HCT116 (cell line): ENCODE results near the gene PAXIP1. TPM values are rescaled to one million over a fixed set of nuclear protein-coding genes. Genes with fewer than 3 reads are reported as not detected.

Experiments
- ATAC-seq: fragments of 200-7000 bp; cut with Tn5 transposase; 2 replicates; pipeline ENCODE4 v1.9.1; 2020; ENCODE audit warnings: mild to moderate bottlenecking, moderate library complexity
- BruUV-seq: library from RNA; stranded (reverse); fragments of 400-500 nt; replicated peaks from 2 replicates; lab custom pipeline; 2021; lab: Mats Ljungman, UMichigan
- CTCF ChIA-PET: fragments of 300-600 bp; sonication (Branson Sonifier 250); formaldehyde crosslinking; loops from one replicate; lab custom pipeline; 2021; ENCODE audit warnings: antibody characterized with exemption; lab: Charles Lee
- POLR2A ChIA-PET: fragments of 300-600, 350-600 bp; sonication (Branson Sonifier 250); formaldehyde crosslinking; loops from one replicate; lab custom pipeline; 2021; ENCODE audit warnings: antibody characterized with exemption; lab: Charles Lee
- RAD21 ChIA-PET, 2 experiments: fragments of 300-600 bp; sonication (Branson Sonifier 250); formaldehyde crosslinking; loops; one replicate each; lab custom pipeline; 2023; ENCODE audit warnings: low total read pairs in 2 of 2; ENCODE audit not compliant: uncharacterized antibody in 2 of 2, unreplicated experiment in 2 of 2, low non-redundant PET in 1 of 2; lab: Charles Lee
- DNase-seq: peaks from one replicate; pipeline ENCODE4 v3.0.0-alpha.2; 2010; ENCODE audit warnings: low read depth, low spot score
- H2AFZ ChIP-seq: fragments of 200-600 bp; shearing (Covaris generic), sonication (generic); 2 replicates; pipeline ENCODE4 v1.6.1; 2017; ENCODE audit warnings: low read depth, mixed run types, mixed read lengths, antibody characterized with exemption, low read length; ENCODE audit not compliant: poor library complexity, severe bottlenecking
- H3K27ac ChIP-seq: 2 replicates; pipeline ENCODE4 v1.5.1; 2012; ENCODE audit warnings: low read depth, low read length
- H3K27me3 ChIP-seq: fragments of 200-600 bp; sonication (generic); 2 replicates; pipeline ENCODE4 v1.6.1; 2016; ENCODE audit warnings: mixed run types, low read length, mixed read lengths; ENCODE audit not compliant: insufficient read depth
- H3K36me3 ChIP-seq, 2 experiments: fragments of 200-500 bp in 1 of 2; fragments of 200-600 bp in 1 of 2; sonication (Bioruptor generic) in 1 of 2; sonication (generic) in 1 of 2; 2 replicates each; pipeline versions ENCODE4 v1.5.1 to v1.6.1; 2014 to 2016; ENCODE audit warnings: low read length in 2 of 2, inconsistent platforms in 1 of 2, mixed read lengths in 1 of 2, mixed run types in 1 of 2; ENCODE audit not compliant: insufficient read depth in 2 of 2, control insufficient read depth in 1 of 2
- H3K4me1 ChIP-seq, 2 experiments: fragments of 200-600 bp in 1 of 2; sonication (generic) in 1 of 2; 2 replicates each; pipeline versions ENCODE4 v1.5.1 to v1.6.1; 2012 to 2017; ENCODE audit warnings: low read length in 2 of 2, inconsistent platforms in 1 of 2, mild to moderate bottlenecking in 1 of 2, mixed read lengths in 1 of 2, mixed run types in 1 of 2, moderate library complexity in 1 of 2; ENCODE audit not compliant: insufficient read depth in 2 of 2, control insufficient read depth in 1 of 2
- H3K4me2 ChIP-seq: fragments of 200-600 bp; sonication (generic); 2 replicates; pipeline ENCODE4 v1.6.1; 2017; ENCODE audit warnings: mixed run types, low read length, mixed read lengths
- H3K4me3 ChIP-seq, 2 experiments: fragments of 200-600 bp in 1 of 2; sonication (generic) in 1 of 2; replicated peaks in 1 of 2; 2 replicates each; pipeline ENCODE4 v1.5.1; 2011 to 2016; ENCODE audit warnings: low read length in 2 of 2, control low read depth in 1 of 2, low read depth in 1 of 2, mild to moderate bottlenecking in 1 of 2, mixed read lengths in 1 of 2, mixed run types in 1 of 2
- H3K79me2 ChIP-seq: fragments of 200-600 bp; sonication (generic); 2 replicates; pipeline ENCODE4 v1.6.1; 2017; ENCODE audit warnings: mild to moderate bottlenecking, mixed run types, low read length, moderate library complexity, mixed read lengths; ENCODE audit not compliant: insufficient read depth
- H3K9ac ChIP-seq: fragments of 200-600 bp; sonication (generic); 2 replicates; pipeline ENCODE4 v1.6.1; 2016; ENCODE audit warnings: low read length, mixed read lengths
- H3K9me2 ChIP-seq: fragments of 200-600 bp; sonication (generic), shearing (Covaris generic); 2 replicates; pipeline ENCODE4 v1.6.1; 2017; ENCODE audit warnings: mixed run types, mild to moderate bottlenecking, moderate library complexity; ENCODE audit not compliant: insufficient read depth
- H3K9me3 ChIP-seq, 2 experiments: fragments of 200-500 bp in 1 of 2; fragments of 200-600 bp in 1 of 2; sonication (Bioruptor generic) in 1 of 2; sonication (generic) in 1 of 2; 2 replicates each; pipeline ENCODE4 v1.6.1; 2014 to 2017; ENCODE audit warnings: low read length in 2 of 2, mixed read lengths in 2 of 2, inconsistent platforms in 1 of 2, low read depth in 1 of 2, mild to moderate bottlenecking in 1 of 2, mixed run types in 1 of 2, moderate library complexity in 1 of 2; ENCODE audit not compliant: control insufficient read depth in 1 of 2, insufficient read depth in 1 of 2
- H4K20me1 ChIP-seq: fragments of 200-600 bp; sonication (generic), shearing (Covaris generic); 2 replicates; pipeline ENCODE4 v1.6.1; 2017; ENCODE audit warnings: mixed run types, mild to moderate bottlenecking, moderate library complexity; ENCODE audit not compliant: insufficient read depth
- ATF3 ChIP-seq: IDR thresholded peaks from 2 replicates; pipeline ENCODE4 v1.6.1; 2012
- CEBPB ChIP-seq: IDR thresholded peaks from 2 replicates; pipeline ENCODE4 v1.6.1; 2012; ENCODE audit warnings: low read depth
- CTCF ChIP-seq, 3 experiments: fragments of 200-600 bp in 1 of 3; sonication (generic) in 1 of 3; IDR thresholded peaks in 2 of 3; conservative IDR thresholded peaks in 1 of 3; 2 replicates each; pipeline ENCODE4 v1.5.1; 2012 to 2017; ENCODE audit warnings: low read depth in 2 of 3, low read length in 2 of 3, antibody characterized with exemption in 1 of 3, borderline replicate concordance in 1 of 3, control low read depth in 1 of 3, mild to moderate bottlenecking in 1 of 3, mixed read lengths in 1 of 3, mixed run types in 1 of 3, moderate library complexity in 1 of 3; ENCODE audit not compliant: insufficient read depth in 1 of 3
- EGR1 ChIP-seq: IDR thresholded peaks from 2 replicates; pipeline ENCODE4 v1.6.1; 2012; ENCODE audit warnings: low read depth
- ELF1 ChIP-seq: IDR thresholded peaks from 2 replicates; pipeline ENCODE4 v1.6.1; 2012; ENCODE audit warnings: low read depth, borderline replicate concordance
- EZH2 ChIP-seq: fragments of 200-600 bp; sonication (generic); IDR thresholded peaks from 2 replicates; pipeline ENCODE4 v1.6.1; 2017; ENCODE audit warnings: antibody characterized with exemption, mixed run types
- EZH2phosphoT487 ChIP-seq: fragments of 200-600 bp; IDR thresholded peaks from 2 replicates; pipeline ENCODE4 v1.6.1; 2018; ENCODE audit warnings: antibody characterized with exemption, borderline replicate concordance
- FOSL1 ChIP-seq: IDR thresholded peaks from 2 replicates; pipeline ENCODE4 v1.6.1; 2012; ENCODE audit warnings: low read depth
- JUND ChIP-seq: IDR thresholded peaks from 2 replicates; pipeline ENCODE4 v1.6.1; 2012
- POLR2AphosphoS5 ChIP-seq: IDR thresholded peaks from 2 replicates; pipeline ENCODE4 v1.6.1; 2011; ENCODE audit warnings: mild to moderate bottlenecking, low read depth, low read length, moderate library complexity
- RAD21 ChIP-seq: IDR thresholded peaks from 2 replicates; pipeline ENCODE4 v1.6.1; 2012; ENCODE audit warnings: low read depth, mild to moderate bottlenecking
- SIN3A ChIP-seq: IDR thresholded peaks from 2 replicates; pipeline ENCODE4 v1.6.1; 2012; ENCODE audit warnings: low read depth
- SP1 ChIP-seq: IDR thresholded peaks from 2 replicates; pipeline ENCODE4 v1.6.1; 2012; ENCODE audit warnings: low read depth
- YY1 ChIP-seq: IDR thresholded peaks from 2 replicates; pipeline ENCODE4 v1.6.1; 2011; ENCODE audit warnings: low read length, low read depth, moderate library complexity, mild to moderate bottlenecking; ENCODE audit not compliant: insufficient replicate concordance; ENCODE audit errors: extremely low read depth
- ZFX ChIP-seq: fragments of 450-650 bp; IDR thresholded peaks from 2 replicates; pipeline ENCODE4 v1.6.1; 2017
- intact Hi-C: fragments of 100-400 bp; cut with micrococcal nuclease; formaldehyde crosslinking; loops from 2 replicates; pipeline ENCODE4 v1.10.0; 2022
- total RNA-seq: library from RNA; stranded (reverse); gene quantifications from one replicate; pipeline ENCODE4 v1.2.1, GENCODE V29; 2021; ENCODE audit not compliant: unreplicated experiment

Gene PAXIP1
- total RNA-seq, 1 experiment from 2014 or later, result 20.4 TPM

- Histone ChIP-seq H3K79me2 (no peaks in the 10 kb centered on the region), H3K4me2 (no peak overlapping the region), H3K4me1 (no peaks in the 10 kb centered on the region), H3K9me2 (no peaks in the 10 kb centered on the region), H2AFZ (no peak overlapping the region), H3K27ac (no peak overlapping the region), H3K36me3 (no peaks in the 10 kb centered on the region), H3K9me3 (no peaks in the 10 kb centered on the region), H3K27me3 (0 out of 2 replicates have a peak, but pooled peaks cover 3% of the 10 kb centered on the region), H4K20me1 (no peaks in the 10 kb centered on the region), H3K4me3 (no peak overlapping the region), H3K9ac (no peak overlapping the region)
- TF ChIP-seq ATF3 (no peak), SP1 (no peak), YY1 (no peak), EZH2 (no peak), CEBPB (no peak), CTCF (IDR thresholded peaks at IDR 0.05 in 2 of 3, conservative IDR thresholded peaks at IDR 0.05 in 1 of 3; ENCODE audit: borderline replicate concordance in 1 of 3, insufficient read depth in 1 of 3, low read depth in 2 of 3, low read length in 2 of 3) (peak; percentile 71 to 86 (median 84)), ELF1 (no peak), JUND (no peak), ZFX (no peak), EGR1 (no peak), POLR2AphosphoS5 (no peak), RAD21 (peak; percentile 89), SIN3A (no peak), EZH2phosphoT487 (no peak), FOSL1 (no peak)
- ChIA-PET POLR2A (no interaction called here), RAD21 (no interaction called here), CTCF (interaction anchor here (0.9 to 3.1 kb wide), 5 partner anchors 14 to 466 kb away, joined by 3 to 18 read pairs (median 4); no protein-coding TSS in a partner anchor)
- ATAC-seq, result peak; percentile 99
- DNase-seq, result peak; percentile 53
- BruUV-seq, result no TSS peak
- intact Hi-C loops, result loop anchor here (1.0 to 5.0 kb wide), 2 partner anchors 443 to 854 kb away; no protein-coding TSS in a partner anchor
Measured at GRCh38 chr7:154913638-154914307, 89.2 kb downstream of the PAXIP1 start.
